Caco-2 (cell line): Measurements from ENCODE around the gene WDR26. TPM values are rescaled to one million over a fixed set of nuclear protein-coding genes. Genes with fewer than 3 reads are reported as not detected.

Experiments used
- BruUV-seq: library from RNA; stranded (reverse); fragments of 400-500 nt; replicated peaks from 2 replicates; lab custom pipeline; 2021; lab: Mats Ljungman, UMichigan
- CTCF ChIA-PET: fragments of 300-600 bp; sonication (Branson Sonifier 250); formaldehyde crosslinking; loops from one replicate; lab custom pipeline; 2022; ENCODE audit warnings: antibody characterized with exemption; lab: Charles Lee
- POLR2A ChIA-PET: fragments of 300-600 bp; sonication (Branson Sonifier 250); formaldehyde crosslinking; loops from one replicate; lab custom pipeline; 2022; ENCODE audit warnings: antibody characterized with exemption; lab: Charles Lee
- DNase-seq, 2 experiments: peaks; one replicate each; pipeline versions ENCODE4 v3.0.0 to v3.0.0-alpha.2; 2020 to 2022
- H3K27me3 ChIP-seq: replicated peaks from 2 replicates; pipeline ENCODE4 v1.6.0; 2011; ENCODE audit warnings: low read length; ENCODE audit not compliant: control insufficient read depth, insufficient read depth
- H3K36me3 ChIP-seq: 2 replicates; pipeline ENCODE4 v1.5.1; 2011; ENCODE audit warnings: low read length; ENCODE audit not compliant: control insufficient read depth, insufficient read depth
- H3K4me1 ChIP-seq: fragments of 250-450 bp; sonication (Bioruptor Pico); 2 replicates; pipeline ENCODE4 v1.5.1; 2020; ENCODE audit warnings: mild to moderate bottlenecking
- H3K4me3 ChIP-seq: 2 replicates; pipeline ENCODE4 v1.5.1; 2011; ENCODE audit warnings: low read depth, mild to moderate bottlenecking, control low read depth, low read length
- H3K9me3 ChIP-seq: fragments of 250-450 bp; sonication (Bioruptor Pico); 2 replicates; pipeline ENCODE4 v1.5.1; 2020; ENCODE audit warnings: mild to moderate bottlenecking, moderate library complexity
- H3K27ac Mint-ChIP-seq: one replicate; pipeline ENCODE4 v1.8.0; 2022; ENCODE audit warnings: mixed read lengths; ENCODE audit not compliant: unreplicated experiment
- H3K27me3 Mint-ChIP-seq: one replicate; pipeline ENCODE4 v1.8.0; 2022; ENCODE audit warnings: mixed read lengths; ENCODE audit not compliant: insufficient read depth, unreplicated experiment
- H3K36me3 Mint-ChIP-seq: one replicate; pipeline ENCODE4 v1.8.0; 2022; ENCODE audit warnings: mild to moderate bottlenecking, mixed read lengths; ENCODE audit not compliant: insufficient read depth, unreplicated experiment
- H3K4me1 Mint-ChIP-seq: one replicate; pipeline ENCODE4 v1.8.0; 2022; ENCODE audit warnings: low read depth, mixed read lengths; ENCODE audit not compliant: unreplicated experiment
- H3K4me3 Mint-ChIP-seq: one replicate; pipeline ENCODE4 v1.8.0; 2022; ENCODE audit warnings: mild to moderate bottlenecking, moderate library complexity, mixed read lengths; ENCODE audit not compliant: unreplicated experiment
- H3K9me3 Mint-ChIP-seq: one replicate; pipeline ENCODE4 v1.8.0; 2022; ENCODE audit warnings: mixed read lengths; ENCODE audit not compliant: unreplicated experiment
- CTCF ChIP-seq, 2 experiments: fragments of 200-600 bp in 1 of 2; IDR thresholded peaks; 1 replicate in 1 of 2; 2 replicates in 1 of 2; pipeline versions ENCODE4 v1.5.1 to v1.8.0; 2011 to 2022; ENCODE audit warnings: antibody characterized with exemption in 1 of 2, control low read depth in 1 of 2, inconsistent platforms in 1 of 2, low read depth in 1 of 2, low read length in 1 of 2, mild to moderate bottlenecking in 1 of 2, moderate library complexity in 1 of 2; ENCODE audit not compliant: insufficient read depth in 1 of 2, severe bottlenecking in 1 of 2, unreplicated experiment in 1 of 2
- intact Hi-C: fragments of 100-400 bp; cut with micrococcal nuclease; formaldehyde crosslinking; loops from one replicate; pipeline ENCODE4 v1.10.0; 2022; ENCODE audit not compliant: unreplicated experiment
- total RNA-seq: library from RNA; stranded (reverse); gene quantifications from 2 replicates; pipeline ENCODE4 v1.2.3, GENCODE V29; 2022

The WDR26 gene
- total RNA-seq, 1 experiment from 2014 or later, result 58.6 TPM

- Mint-ChIP-seq H3K36me3 (no peaks in the 10 kb centered on the region), H3K9me3 (no peaks in the 10 kb centered on the region), H3K27me3 (no peaks in the 10 kb centered on the region), H3K4me3 (no peak overlapping the region), H3K4me1 (peaks cover 4% of the 10 kb centered on the region), H3K27ac (no peak overlapping the region)
- POLR2A ChIA-PET, result interaction anchor here (1.1 kb wide), 1 partner anchor 50 kb away, joined by 3 read pairs; no protein-coding TSS in a partner anchor
- no peaks in the 10 kb centered on the region for H3K27me3 ChIP-seq
- TF ChIP-seq CTCF (IDR thresholded peaks at IDR 0.05; ENCODE audit: insufficient read depth in 1 of 2, low read depth in 1 of 2, low read length in 1 of 2, severe bottlenecking in 1 of 2, unreplicated experiment in 1 of 2), result no peak
- H3K36me3 ChIP-seq, result no peaks in the 10 kb centered on the region
- peaks cover 4% of the 10 kb centered on the region for H3K4me1 ChIP-seq
- no TSS peak for BruUV-seq
- no peak for DNase-seq
- CTCF ChIA-PET, result no interaction called here
- intact Hi-C loops, result no loop called here
- no peaks in the 10 kb centered on the region for H3K9me3 ChIP-seq
- no peak overlapping the region for H3K4me3 ChIP-seq
Observed at GRCh38 chr1:224448453-224449017, 13.9 kb upstream of the WDR26 start.

- Histone ChIP-seq H3K27me3 (no peaks in the 10 kb centered on the region), H3K36me3 (no peaks in the 10 kb centered on the region), H3K4me3 (no peak overlapping the region), H3K4me1 (no peaks in the 10 kb centered on the region), H3K9me3 (no peaks in the 10 kb centered on the region)
- Mint-ChIP-seq H3K9me3 (no peaks in the 10 kb centered on the region), H3K4me1 (no peaks in the 10 kb centered on the region), H3K27ac (no peak overlapping the region), H3K4me3 (no peak overlapping the region), H3K36me3 (no peaks in the 10 kb centered on the region), H3K27me3 (no peaks in the 10 kb centered on the region)
- intact Hi-C loops, result no loop called here
- TF ChIP-seq CTCF (IDR thresholded peaks at IDR 0.05; ENCODE audit: insufficient read depth in 1 of 2, low read depth in 1 of 2, low read length in 1 of 2, severe bottlenecking in 1 of 2, unreplicated experiment in 1 of 2), result no peak
- CTCF ChIA-PET, result no interaction called here
- POLR2A ChIA-PET, result interaction anchor here (1.1 kb wide), 1 partner anchor 51 kb away, joined by 3 read pairs; no protein-coding TSS in a partner anchor
- no peak for DNase-seq
- no TSS peak for BruUV-seq
Observed at GRCh38 chr1:224447971-224448370, 13.4 kb upstream of the WDR26 start.

GRCh38 chr1:224447251-224447650 lies 12.7 kb upstream of the WDR26 start:
- Histone ChIP-seq H3K36me3 (no peaks in the 10 kb centered on the region), H3K4me1 (no peaks in the 10 kb centered on the region), H3K9me3 (no peaks in the 10 kb centered on the region), H3K4me3 (no peak overlapping the region), H3K27me3 (no peaks in the 10 kb centered on the region)
- no peaks in the 10 kb centered on the region for H3K4me1 Mint-ChIP-seq
- no peak for DNase-seq
- H3K4me3 Mint-ChIP-seq, result no peak overlapping the region
- no peaks in the 10 kb centered on the region for H3K27me3 Mint-ChIP-seq
- TF ChIP-seq CTCF (IDR thresholded peaks at IDR 0.05; ENCODE audit: insufficient read depth in 1 of 2, low read depth in 1 of 2, low read length in 1 of 2, severe bottlenecking in 1 of 2, unreplicated experiment in 1 of 2), result no peak
- intact Hi-C loops, result no loop called here
- no peaks in the 10 kb centered on the region for H3K9me3 Mint-ChIP-seq
- no peaks in the 10 kb centered on the region for H3K36me3 Mint-ChIP-seq
- no TSS peak for BruUV-seq
- CTCF ChIA-PET, result no interaction called here
- POLR2A ChIA-PET, result no interaction called here
- H3K27ac Mint-ChIP-seq, result no peak overlapping the region
